ENCODE data around the gene STPG3. TPM values are rescaled to one million over a fixed set of nuclear protein-coding genes. Genes with fewer than 3 reads are reported as not detected.

The STPG3 gene
- total and polyA plus RNA-seq, 9 of the 15 experiments (the other 6 are each of a cell fraction or from before 2014, with no cell fraction given), result not detected

- TF ChIP-seq ZNF146 (CRISPR knock-in tag; IDR thresholded peaks at IDR 0.05; ENCODE audit: unreplicated experiment) (no peak), THAP12 (CRISPR knock-in tag; IDR thresholded peaks at IDR 0.05) (peak; percentile 41; the same call in 1 of the 2 replicates), MEF2A (IDR thresholded peaks at IDR 0.05; ENCODE audit: control insufficient read depth, low read depth, low read length) (0 out of 2 replicates have a peak, but pooled peaks have one; percentile 0), SOX6 (IDR thresholded peaks at IDR 0.05) (peak; percentile 39; the same call in 1 of the 2 replicates), MTA3 (IDR thresholded peaks at IDR 0.05; ENCODE audit: borderline replicate concordance) (peak; percentile 40), HNRNPLL (IDR thresholded peaks at IDR 0.05; ENCODE audit: low read depth, low read length, poor library complexity, severe bottlenecking) (no peak), AFF4 (CRISPR knock-in tag; IDR thresholded peaks at IDR 0.05) (peak; percentile 51; the same call in 1 of the 2 replicates), JUN (IDR thresholded peaks at IDR 0.05; ENCODE audit: borderline replicate concordance, low read depth, low read length) (peak; percentile 73), JUN (CRISPR knock-in tag; IDR thresholded peaks at IDR 0.05; ENCODE audit: borderline replicate concordance) (no peak), ZNF512 (tag; IDR thresholded peaks at IDR 0.05) (no peak), ZNF830 (CRISPR knock-in tag; IDR thresholded peaks at IDR 0.05) (no peak), PTBP1 (IDR thresholded peaks at IDR 0.05; ENCODE audit: low read depth, low read length) (0 out of 2 replicates have a peak, but pooled peaks have one; percentile 34), RAD21 (CRISPR knock-in tag; conservative IDR thresholded peaks at IDR 0.05 in 1 of 2, IDR thresholded peaks at IDR 0.05 in 1 of 2) (peak; percentile 33 to 58), ZNF785 (CRISPR knock-in tag; IDR thresholded peaks at IDR 0.05) (no peak), RNF2 (IDR thresholded peaks at IDR 0.05) (peak; percentile 55), ZNF740 (CRISPR knock-in tag; IDR thresholded peaks at IDR 0.05) (peak; percentile 64; the same call in 1 of the 2 replicates), ZNF740 (tag; IDR thresholded peaks at IDR 0.05) (peak in 1 of 2 experiments; percentile 78; a peak in 2 of 4 replicates), HDAC2 (IDR thresholded peaks at IDR 0.05) (peak; percentile 64; the same call in 1 of the 2 replicates), NFIX (CRISPR knock-in tag; IDR thresholded peaks at IDR 0.05; ENCODE audit: low read depth) (no peak)
Observed at GRCh38 chr9:137277329-137278041, 26.4 kb downstream of the STPG3 start, which contains the start of gene TOR4A (continued).
